Aorta (tissue), 5 donors: ENCODE results near the gene GALP. TPM values are rescaled to one million over a fixed set of nuclear protein-coding genes. Genes with fewer than 3 reads are reported as not detected.
"Not testable (repeated sequence)": the region's sequence is repeated elsewhere in the genome, so short reads cannot be mapped to it uniquely, and the experiment has no call there.

ENCODE experiments used
- ATAC-seq: fragments of 200-7000 bp; cut with Tn5 transposase; one replicate; pipeline ENCODE4 v1.9.1; 2022; ENCODE audit warnings: moderate library complexity; ENCODE audit not compliant: low FRiP score
- DNase-seq, 2 donors: peaks; one replicate each; pipeline ENCODE4 v3.0.0-alpha.2; 2020
- H3K27ac ChIP-seq, 2 donors: one replicate each; pipeline ENCODE4 v1.5.1; 2013; ENCODE audit warnings: low read length in 2 of 2, mild to moderate bottlenecking in 2 of 2, moderate library complexity in 2 of 2, control low read depth in 1 of 2, inconsistent platforms in 1 of 2, low read depth in 1 of 2
- H3K27me3 ChIP-seq, 2 donors: one replicate each; pipeline ENCODE4 v1.6.1; 2013; ENCODE audit warnings: control low read depth in 1 of 2, low read length in 1 of 2, mild to moderate bottlenecking in 1 of 2, moderate library complexity in 1 of 2; ENCODE audit not compliant: insufficient read depth in 2 of 2, control insufficient read depth in 1 of 2
- H3K36me3 ChIP-seq, 2 donors: one replicate each; pipeline ENCODE4 v1.6.1; 2013; ENCODE audit warnings: control low read depth in 1 of 2, low read length in 1 of 2, mild to moderate bottlenecking in 1 of 2; ENCODE audit not compliant: insufficient read depth in 2 of 2, control insufficient read depth in 1 of 2
- H3K4me1 ChIP-seq, 2 donors: one replicate each; pipeline ENCODE4 v1.6.1; 2013; ENCODE audit warnings: low read length in 2 of 2, control low read depth in 1 of 2, mild to moderate bottlenecking in 1 of 2, moderate library complexity in 1 of 2; ENCODE audit not compliant: insufficient read depth in 2 of 2, control insufficient read depth in 1 of 2
- H3K4me3 ChIP-seq, 2 donors: one replicate each; pipeline ENCODE4 v1.5.1; 2013; ENCODE audit warnings: low read length in 2 of 2, control low read depth in 1 of 2, mild to moderate bottlenecking in 1 of 2
- H3K9me3 ChIP-seq: one replicate; pipeline ENCODE4 v1.6.1; 2013; ENCODE audit warnings: mild to moderate bottlenecking, low read length; ENCODE audit not compliant: control insufficient read depth
- WGBS, 2 donors: extraction: QIAGEN DNeasy Blood & Tissue Kit; methylation state at CpG; one replicate each; pipeline ENCODE4 v1.1.7; 2013; 5-methylcytosine and 5-hydroxymethylcytosine counted together
- intact Hi-C, 2 donors: fragments of 100-400 bp; cut with DNase I; formaldehyde crosslinking; loops; one replicate each; pipeline versions ENCODE4 v1.14.2 to v1.15.0; 2022
- long read RNA-seq, 2 donors: library from polyadenylated mRNA; unstranded; transcript quantifications; one replicate each; pipeline ENCODE4 v2.0.0, GENCODE V29; 2020 to 2021
- polyA plus RNA-seq, 2 donors: library from polyadenylated mRNA; stranded (reverse); fragments of 200-250 nt; gene quantifications; one replicate each; pipeline ENCODE4 v1.2.3, GENCODE V29; 2013
- total RNA-seq, 2 donors: library from RNA; stranded (reverse); fragmentation: NEBNext Ultra II Directional; extraction: Animal tissue kit (Norgen Biotek cat#: 25700); gene quantifications; one replicate each; pipeline ENCODE4 v1.2.1, GENCODE V29; 2021
- donor health status: healthy with polysubstance abuse.
- donor health status: Bipolar disorder and iron deficiency.
- donor health status: DM: no; HTN: no; CAD: no.
- donor health status: DM: no; HTN: no; CAD: no.
- donor health status: DM: yes; HTN: yes; CAD: no.

GALP gene
- total RNA-seq (not detected), polyA plus RNA-seq (not detected)
- long read RNA-seq, donor 1 = 0 reads
- long read RNA-seq, donor 2 = 0 reads

GRCh38 chr19:56175861-56176307 is at the start of gene GALP:
Gene GALP (plus strand): TSS chr19:56176008. CDS start chr19:56177109, 1,101 bp downstream.
- WGBS, 2 donors = 42 to 48% methylated on average over 14 to 15 of the region's 15 CpGs
- ATAC-seq, intact Hi-C loops: not testable (repeated sequence)

DNA sequence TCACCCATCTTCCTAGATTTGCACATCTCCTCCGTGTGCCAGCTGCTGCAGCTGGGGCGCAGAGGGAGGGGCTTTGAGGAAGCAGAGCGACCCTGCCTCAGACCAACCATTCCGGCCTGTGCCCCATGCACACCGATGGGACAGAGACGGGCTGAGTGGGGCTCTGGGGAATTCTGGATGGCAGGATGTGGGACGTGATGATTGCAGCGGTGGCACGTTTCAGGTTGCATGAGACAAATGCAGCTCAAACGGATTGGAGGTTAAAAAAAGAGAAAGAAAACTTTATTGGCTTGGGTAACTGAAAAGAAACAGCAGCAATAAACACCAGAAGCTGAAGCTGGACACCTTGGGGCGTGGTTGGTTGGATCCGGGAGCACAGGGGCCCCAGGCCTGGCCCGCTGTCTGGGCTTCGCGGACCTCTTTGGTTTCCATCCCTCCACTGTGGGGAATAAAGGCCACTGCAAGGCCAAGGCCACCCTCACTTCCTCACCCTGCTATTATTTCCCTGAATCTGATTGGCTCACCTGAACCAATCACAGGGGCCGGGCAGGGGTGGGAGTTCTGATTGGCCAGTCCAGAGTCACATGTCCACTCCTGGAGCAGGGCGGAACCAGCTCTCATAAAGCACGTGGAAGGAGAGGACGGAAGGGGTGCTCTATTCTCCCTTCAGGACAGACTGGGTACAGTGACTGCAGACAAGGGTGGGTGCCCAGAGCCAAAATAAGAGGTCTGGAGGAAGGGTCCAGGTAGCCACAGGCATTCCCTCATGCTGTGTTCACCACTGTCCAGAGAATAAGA is 48.6 kb upstream of the GALP start:
- no peak overlapping the region for H3K4me3 ChIP-seq
- no peak overlapping the region for H3K27ac ChIP-seq
- no peaks in the 10 kb centered on the region for H3K36me3 ChIP-seq
- H3K4me1 ChIP-seq = no peaks in the 10 kb centered on the region
- 85 to 89% methylated on average over 19 of the region's 19 CpGs for WGBS, 2 donors
- DNase-seq (no peak), ATAC-seq (no peak)
- no peaks in the 10 kb centered on the region for H3K27me3 ChIP-seq
- intact Hi-C loops = loop anchor here in 1 of 2 donors (10.0 kb wide), 2 partner anchors 472 to 1662 kb away; partner anchors contain the start of genes LENG9 and U2AF2
- H3K9me3 ChIP-seq = no peaks in the 10 kb centered on the region

More at GRCh38 chr19:56175861-56176307, at the start of gene GALP:
- not testable (repeated sequence) for H3K4me1 ChIP-seq, H3K9me3 ChIP-seq, H3K4me3 ChIP-seq, H3K36me3 ChIP-seq, H3K27ac ChIP-seq, H3K27me3 ChIP-seq
- peak; percentile 7 for DNase-seq

DNA sequence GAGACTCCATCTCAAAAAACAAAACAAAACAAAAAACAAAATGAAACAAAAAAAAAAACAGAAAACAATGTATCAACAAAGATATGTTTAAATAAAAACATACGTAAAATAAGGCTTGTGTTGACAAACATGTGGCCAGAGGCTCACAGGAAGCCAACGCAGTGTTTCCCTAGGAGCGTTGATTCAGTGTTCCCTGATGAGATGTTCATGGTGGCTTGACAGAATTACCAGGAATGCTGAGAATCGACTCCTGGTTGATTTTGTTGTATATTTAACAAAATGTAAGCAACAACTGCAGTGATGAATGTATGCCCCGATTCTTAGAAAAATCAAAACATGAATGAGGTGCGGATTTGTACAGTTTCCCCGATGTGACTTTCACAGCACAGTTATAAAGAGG is 45.8 kb upstream of the GALP start:
- DNase-seq (no peak), ATAC-seq (no peak)
- Histone ChIP-seq H3K4me3 (no peak overlapping the region), H3K36me3 (no peaks in the 10 kb centered on the region), H3K9me3 (no peaks in the 10 kb centered on the region), H3K4me1 (no peaks in the 10 kb centered on the region), H3K27ac (no peak overlapping the region), H3K27me3 (no peaks in the 10 kb centered on the region)
- intact Hi-C loops = no loop called here
- WGBS, 2 donors = 78 to 85% methylated on average over 7 of the region's 7 CpGs

- H3K4me3 ChIP-seq = no peak overlapping the region
- H3K27me3 ChIP-seq = no peaks in the 10 kb centered on the region
- no peaks in the 10 kb centered on the region for H3K36me3 ChIP-seq
- DNase-seq (no peak), ATAC-seq (no peak)
- no peaks in the 10 kb centered on the region for H3K9me3 ChIP-seq
- H3K27ac ChIP-seq = peak overlapping the region in 1 of 2 donors; percentile 34
- no peaks in the 10 kb centered on the region for H3K4me1 ChIP-seq
- WGBS, 2 donors = 91 to 98% methylated on average over 8 of the region's 8 CpGs
- intact Hi-C loops = no loop called here
These were observed 44.2 kb upstream of the GALP start for GRCh38 chr19:56131651-56132050.

DNA sequence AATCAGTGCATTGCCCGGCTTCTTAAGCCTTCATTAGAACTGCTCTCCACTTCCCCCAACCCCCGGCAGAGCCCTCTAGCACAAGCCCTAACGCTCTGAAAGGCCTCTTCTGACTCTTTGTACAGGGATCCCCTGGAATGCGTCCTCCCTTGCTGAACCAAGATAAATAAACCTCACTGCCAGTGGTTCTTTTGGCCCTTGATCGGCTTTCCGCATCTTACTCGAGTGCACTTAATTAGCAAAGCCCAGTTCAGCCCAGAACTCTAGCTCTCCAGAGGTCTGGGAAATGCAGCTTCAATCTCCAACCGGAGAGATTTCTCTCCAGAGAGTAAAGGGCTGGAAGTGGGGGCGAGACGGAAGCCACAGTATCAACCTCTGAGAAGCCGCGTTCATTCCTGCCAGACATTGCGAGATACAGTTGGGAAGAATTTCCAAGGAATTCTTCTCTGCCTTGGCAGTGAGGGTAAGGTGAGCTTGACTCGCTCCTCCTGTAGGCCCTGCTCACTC is 43.4 kb upstream of the GALP start:
- Histone ChIP-seq H3K27ac (peak overlapping the region; percentile 67 to 80), H3K27me3 (no peaks in the 10 kb centered on the region), H3K9me3 (no peaks in the 10 kb centered on the region), H3K4me1 (no peaks in the 10 kb centered on the region), H3K36me3 (no peaks in the 10 kb centered on the region), H3K4me3 (no peak overlapping the region)
- intact Hi-C loops = no loop called here
- WGBS, 2 donors = 4 to 8% methylated on average over 14 of the region's 14 CpGs
- ATAC-seq = peak; percentile 81
- DNase-seq = no peak

GRCh38 chr19:56133858-56134653 is 41.8 kb upstream of the GALP start:
- Histone ChIP-seq H3K36me3 (no peaks in the 10 kb centered on the region), H3K27me3 (no peaks in the 10 kb centered on the region), H3K9me3 (no peaks in the 10 kb centered on the region), H3K27ac (no peak overlapping the region), H3K4me1 (no peaks in the 10 kb centered on the region), H3K4me3 (no peak overlapping the region)
- ATAC-seq = no peak
- no peak for DNase-seq
- 84 to 85% methylated on average over 14 of the region's 14 CpGs for WGBS, 2 donors
- intact Hi-C loops = no loop called here

GRCh38 chr19:56134654-56134921 is 41.2 kb upstream of the GALP start:
- no peak for DNase-seq
- 80 to 82% methylated on average over 5 of the region's 5 CpGs for WGBS, 2 donors
- H3K27me3 ChIP-seq = no peaks in the 10 kb centered on the region
- ATAC-seq = no peak
- no peak overlapping the region for H3K4me3 ChIP-seq
- H3K36me3 ChIP-seq = no peaks in the 10 kb centered on the region
- intact Hi-C loops = no loop called here
- no peaks in the 10 kb centered on the region for H3K4me1 ChIP-seq
- H3K9me3 ChIP-seq = no peaks in the 10 kb centered on the region
- no peak overlapping the region for H3K27ac ChIP-seq

DNA sequence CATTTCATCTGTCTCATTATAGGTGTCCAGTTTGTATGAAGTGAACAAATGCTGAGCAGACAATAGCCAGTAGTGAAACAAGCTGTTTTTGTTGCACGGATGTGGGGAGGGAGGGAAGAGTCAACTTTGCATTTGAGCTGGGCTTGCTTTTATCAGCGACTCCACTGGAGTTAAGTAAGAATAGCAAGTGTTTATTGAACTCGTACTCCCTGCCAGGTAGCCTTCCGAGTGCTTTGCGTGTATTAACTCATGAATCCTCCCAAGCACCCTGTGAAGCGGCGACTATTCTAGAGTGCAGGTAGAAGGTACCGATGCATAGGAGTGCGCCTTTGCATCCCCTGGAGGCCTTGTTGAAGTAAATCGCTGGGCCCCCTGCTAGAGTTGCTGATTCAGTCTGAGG is 39.4 kb upstream of the GALP start:
- intact Hi-C loops = no loop called here
- WGBS, 2 donors = 73 to 77% methylated on average over 10 of the region's 10 CpGs

More for the DNA sequence above, 39.4 kb upstream of the GALP start:
- Histone ChIP-seq H3K9me3 (no peaks in the 10 kb centered on the region), H3K4me1 (no peaks in the 10 kb centered on the region), H3K36me3 (no peaks in the 10 kb centered on the region), H3K27me3 (no peaks in the 10 kb centered on the region), H3K27ac (no peak overlapping the region), H3K4me3 (no peak overlapping the region)
- ATAC-seq (no peak), DNase-seq (no peak)
